Measurements from ENCODE around the gene M1AP.

DNA sequence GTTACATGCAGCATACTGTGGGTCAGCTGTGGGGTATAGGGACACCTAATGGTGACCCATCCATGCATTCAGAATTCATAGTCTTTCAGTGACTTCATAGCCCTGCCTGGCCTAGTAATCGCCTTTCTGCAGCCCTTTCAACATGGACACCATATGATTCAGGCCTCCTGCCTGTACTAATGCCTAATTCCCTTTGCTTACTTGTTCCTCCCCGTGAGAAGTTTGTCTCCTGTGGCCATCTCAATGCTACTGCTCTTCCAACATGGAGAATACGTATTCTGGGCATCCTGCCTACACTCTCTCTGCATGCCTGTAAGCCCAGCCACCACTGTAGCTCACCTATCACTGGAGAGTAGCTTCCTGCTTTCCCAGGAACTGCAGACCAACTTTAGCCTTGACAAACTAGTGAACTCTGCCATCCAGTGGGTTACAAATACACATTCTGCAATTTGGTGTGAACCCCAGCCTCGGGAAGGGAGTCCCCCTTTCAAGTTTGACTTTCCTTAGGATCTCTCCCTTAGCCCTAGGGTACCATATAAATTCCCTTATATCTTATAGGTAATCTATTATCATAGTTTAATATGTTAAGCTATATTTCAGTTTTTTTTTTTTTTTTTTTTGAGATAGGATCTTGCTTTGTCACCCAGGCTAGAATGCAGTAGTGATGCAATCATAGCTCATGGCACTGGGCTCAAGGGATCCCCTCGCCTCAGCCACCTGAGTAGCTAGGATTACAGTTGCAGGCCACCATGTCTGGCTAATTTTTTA lies 22.3 kb downstream of the M1AP start:
- no peak for TF ChIP-seq POLR2A (IDR thresholded peaks at IDR 0.05)
- TF ChIP-seq, protein P1, sequence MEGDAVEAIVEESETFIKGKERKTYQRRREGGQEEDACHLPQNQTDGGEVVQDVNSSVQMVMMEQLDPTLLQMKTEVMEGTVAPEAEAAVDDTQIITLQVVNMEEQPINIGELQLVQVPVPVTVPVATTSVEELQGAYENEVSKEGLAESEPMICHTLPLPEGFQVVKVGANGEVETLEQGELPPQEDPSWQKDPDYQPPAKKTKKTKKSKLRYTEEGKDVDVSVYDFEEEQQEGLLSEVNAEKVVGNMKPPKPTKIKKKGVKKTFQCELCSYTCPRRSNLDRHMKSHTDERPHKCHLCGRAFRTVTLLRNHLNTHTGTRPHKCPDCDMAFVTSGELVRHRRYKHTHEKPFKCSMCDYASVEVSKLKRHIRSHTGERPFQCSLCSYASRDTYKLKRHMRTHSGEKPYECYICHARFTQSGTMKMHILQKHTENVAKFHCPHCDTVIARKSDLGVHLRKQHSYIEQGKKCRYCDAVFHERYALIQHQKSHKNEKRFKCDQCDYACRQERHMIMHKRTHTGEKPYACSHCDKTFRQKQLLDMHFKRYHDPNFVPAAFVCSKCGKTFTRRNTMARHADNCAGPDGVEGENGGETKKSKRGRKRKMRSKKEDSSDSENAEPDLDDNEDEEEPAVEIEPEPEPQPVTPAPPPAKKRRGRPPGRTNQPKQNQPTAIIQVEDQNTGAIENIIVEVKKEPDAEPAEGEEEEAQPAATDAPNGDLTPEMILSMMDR (IDR thresholded peaks at IDR 0.05), result no peak

All from lower leg skin (tissue), 3 donors.